Measurements from ENCODE around the gene PRLH.

DNA sequence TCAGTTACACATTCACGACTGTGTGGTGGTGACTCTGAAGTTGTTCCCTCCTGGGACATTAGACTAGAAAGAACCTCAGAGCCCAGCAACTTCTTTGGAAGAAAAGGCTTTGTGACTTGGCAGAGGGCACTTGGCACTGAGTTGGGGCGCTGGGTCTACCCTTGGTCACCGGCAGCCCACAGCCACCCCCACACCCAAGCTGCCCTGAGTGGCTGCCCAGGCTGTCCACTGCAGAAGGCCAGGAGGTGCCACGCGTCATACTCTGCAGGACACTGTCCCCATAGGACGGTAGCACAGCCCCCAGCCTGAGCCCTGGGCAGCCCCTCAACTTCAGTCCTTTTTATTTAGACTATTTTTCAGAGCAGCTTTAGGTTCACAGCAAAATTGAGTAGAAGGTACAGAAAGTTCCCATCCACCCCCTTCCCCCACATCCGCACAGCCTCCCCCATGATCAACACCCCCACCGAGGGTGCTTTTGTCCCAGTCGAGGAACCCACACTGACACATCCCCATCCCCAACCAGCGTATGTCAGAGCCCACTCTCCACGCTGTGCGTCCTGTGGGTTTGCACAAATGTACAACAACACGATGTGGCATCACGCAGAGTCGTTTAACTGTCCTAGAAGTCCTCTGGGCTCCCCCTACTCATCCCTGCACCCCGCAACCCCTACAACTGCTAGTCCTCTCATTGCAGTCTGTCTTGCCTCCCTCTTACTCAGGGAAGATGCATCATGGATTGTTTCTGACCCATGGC is 1.1 kb downstream of the PRLH start:
- TF ChIP-seq YY1 (IDR thresholded peaks at IDR 0.05; ENCODE audit: insufficient read depth, insufficient read length) (no peak), ZNF274 (IDR thresholded peaks at IDR 0.05; ENCODE audit: low read depth, low read length) (no peak), SUZ12 (IDR thresholded peaks at IDR 0.05; ENCODE audit: extremely low read depth, insufficient read depth, insufficient read length) (no peak)

Data from NT2/D1 (cell line).